HCT116 (cell line): ENCODE measurements around the gene DVL1. TPM values are rescaled to one million over a fixed set of nuclear protein-coding genes. Genes with fewer than 3 reads are reported as not detected.

Experiments used
- ATAC-seq: fragments of 200-7000 bp; cut with Tn5 transposase; 2 replicates; pipeline ENCODE4 v1.9.1; 2020; ENCODE audit warnings: mild to moderate bottlenecking, moderate library complexity
- BruUV-seq: library from RNA; stranded (reverse); fragments of 400-500 nt; replicated peaks from 2 replicates; lab custom pipeline; 2021; lab: Mats Ljungman, UMichigan
- CTCF ChIA-PET: fragments of 300-600 bp; sonication (Branson Sonifier 250); formaldehyde crosslinking; loops from one replicate; lab custom pipeline; 2021; ENCODE audit warnings: antibody characterized with exemption; lab: Charles Lee
- POLR2A ChIA-PET: fragments of 300-600, 350-600 bp; sonication (Branson Sonifier 250); formaldehyde crosslinking; loops from one replicate; lab custom pipeline; 2021; ENCODE audit warnings: antibody characterized with exemption; lab: Charles Lee
- RAD21 ChIA-PET, 2 experiments: fragments of 300-600 bp; sonication (Branson Sonifier 250); formaldehyde crosslinking; loops; one replicate each; lab custom pipeline; 2023; ENCODE audit warnings: low total read pairs in 2 of 2; ENCODE audit not compliant: uncharacterized antibody in 2 of 2, unreplicated experiment in 2 of 2, low non-redundant PET in 1 of 2; lab: Charles Lee
- DNase-seq: peaks from one replicate; pipeline ENCODE4 v3.0.0-alpha.2; 2010; ENCODE audit warnings: low read depth, low spot score
- H2AFZ ChIP-seq: fragments of 200-600 bp; shearing (Covaris generic), sonication (generic); 2 replicates; pipeline ENCODE4 v1.6.1; 2017; ENCODE audit warnings: low read depth, mixed run types, mixed read lengths, antibody characterized with exemption, low read length; ENCODE audit not compliant: poor library complexity, severe bottlenecking
- H3K27ac ChIP-seq: 2 replicates; pipeline ENCODE4 v1.5.1; 2012; ENCODE audit warnings: low read depth, low read length
- H3K27me3 ChIP-seq: fragments of 200-600 bp; sonication (generic); 2 replicates; pipeline ENCODE4 v1.6.1; 2016; ENCODE audit warnings: mixed run types, low read length, mixed read lengths; ENCODE audit not compliant: insufficient read depth
- H3K36me3 ChIP-seq, 2 experiments: fragments of 200-500 bp in 1 of 2; fragments of 200-600 bp in 1 of 2; sonication (Bioruptor generic) in 1 of 2; sonication (generic) in 1 of 2; 2 replicates each; pipeline versions ENCODE4 v1.5.1 to v1.6.1; 2014 to 2016; ENCODE audit warnings: low read length in 2 of 2, inconsistent platforms in 1 of 2, mixed read lengths in 1 of 2, mixed run types in 1 of 2; ENCODE audit not compliant: insufficient read depth in 2 of 2, control insufficient read depth in 1 of 2
- H3K4me1 ChIP-seq, 2 experiments: fragments of 200-600 bp in 1 of 2; sonication (generic) in 1 of 2; 2 replicates each; pipeline versions ENCODE4 v1.5.1 to v1.6.1; 2012 to 2017; ENCODE audit warnings: low read length in 2 of 2, inconsistent platforms in 1 of 2, mild to moderate bottlenecking in 1 of 2, mixed read lengths in 1 of 2, mixed run types in 1 of 2, moderate library complexity in 1 of 2; ENCODE audit not compliant: insufficient read depth in 2 of 2, control insufficient read depth in 1 of 2
- H3K4me2 ChIP-seq: fragments of 200-600 bp; sonication (generic); 2 replicates; pipeline ENCODE4 v1.6.1; 2017; ENCODE audit warnings: mixed run types, low read length, mixed read lengths
- H3K4me3 ChIP-seq, 2 experiments: fragments of 200-600 bp in 1 of 2; sonication (generic) in 1 of 2; replicated peaks in 1 of 2; 2 replicates each; pipeline ENCODE4 v1.5.1; 2011 to 2016; ENCODE audit warnings: low read length in 2 of 2, control low read depth in 1 of 2, low read depth in 1 of 2, mild to moderate bottlenecking in 1 of 2, mixed read lengths in 1 of 2, mixed run types in 1 of 2
- H3K79me2 ChIP-seq: fragments of 200-600 bp; sonication (generic); 2 replicates; pipeline ENCODE4 v1.6.1; 2017; ENCODE audit warnings: mild to moderate bottlenecking, mixed run types, low read length, moderate library complexity, mixed read lengths; ENCODE audit not compliant: insufficient read depth
- H3K9ac ChIP-seq: fragments of 200-600 bp; sonication (generic); 2 replicates; pipeline ENCODE4 v1.6.1; 2016; ENCODE audit warnings: low read length, mixed read lengths
- H3K9me2 ChIP-seq: fragments of 200-600 bp; sonication (generic), shearing (Covaris generic); 2 replicates; pipeline ENCODE4 v1.6.1; 2017; ENCODE audit warnings: mixed run types, mild to moderate bottlenecking, moderate library complexity; ENCODE audit not compliant: insufficient read depth
- H3K9me3 ChIP-seq, 2 experiments: fragments of 200-500 bp in 1 of 2; fragments of 200-600 bp in 1 of 2; sonication (Bioruptor generic) in 1 of 2; sonication (generic) in 1 of 2; 2 replicates each; pipeline ENCODE4 v1.6.1; 2014 to 2017; ENCODE audit warnings: low read length in 2 of 2, mixed read lengths in 2 of 2, inconsistent platforms in 1 of 2, low read depth in 1 of 2, mild to moderate bottlenecking in 1 of 2, mixed run types in 1 of 2, moderate library complexity in 1 of 2; ENCODE audit not compliant: control insufficient read depth in 1 of 2, insufficient read depth in 1 of 2
- H4K20me1 ChIP-seq: fragments of 200-600 bp; sonication (generic), shearing (Covaris generic); 2 replicates; pipeline ENCODE4 v1.6.1; 2017; ENCODE audit warnings: mixed run types, mild to moderate bottlenecking, moderate library complexity; ENCODE audit not compliant: insufficient read depth
- CBX3 ChIP-seq: IDR thresholded peaks from 2 replicates; pipeline ENCODE4 v1.6.1; 2012; ENCODE audit warnings: low read depth
- CTCF ChIP-seq, 3 experiments: fragments of 200-600 bp in 1 of 3; sonication (generic) in 1 of 3; IDR thresholded peaks in 2 of 3; conservative IDR thresholded peaks in 1 of 3; 2 replicates each; pipeline ENCODE4 v1.5.1; 2012 to 2017; ENCODE audit warnings: low read depth in 2 of 3, low read length in 2 of 3, antibody characterized with exemption in 1 of 3, borderline replicate concordance in 1 of 3, control low read depth in 1 of 3, mild to moderate bottlenecking in 1 of 3, mixed read lengths in 1 of 3, mixed run types in 1 of 3, moderate library complexity in 1 of 3; ENCODE audit not compliant: insufficient read depth in 1 of 3
- POLR2AphosphoS5 ChIP-seq: IDR thresholded peaks from 2 replicates; pipeline ENCODE4 v1.6.1; 2011; ENCODE audit warnings: mild to moderate bottlenecking, low read depth, low read length, moderate library complexity
- SIN3A ChIP-seq: IDR thresholded peaks from 2 replicates; pipeline ENCODE4 v1.6.1; 2012; ENCODE audit warnings: low read depth
- TCF7L2 ChIP-seq: IDR thresholded peaks from 2 replicates; pipeline ENCODE4 v1.7.0; 2011; ENCODE audit warnings: borderline replicate concordance, inconsistent platforms; ENCODE audit not compliant: insufficient read depth, insufficient read length; ENCODE audit errors: extremely low read depth
- ZBTB33 ChIP-seq: IDR thresholded peaks from 2 replicates; pipeline ENCODE4 v1.6.1; 2011; ENCODE audit warnings: mild to moderate bottlenecking, low read length, moderate library complexity; ENCODE audit not compliant: insufficient replicate concordance; ENCODE audit errors: extremely low read depth
- intact Hi-C: fragments of 100-400 bp; cut with micrococcal nuclease; formaldehyde crosslinking; loops from 2 replicates; pipeline ENCODE4 v1.10.0; 2022
- total RNA-seq: library from RNA; stranded (reverse); gene quantifications from one replicate; pipeline ENCODE4 v1.2.1, GENCODE V29; 2021; ENCODE audit not compliant: unreplicated experiment

The DVL1 gene
- total RNA-seq, 1 experiment from 2014 or later, result 160 TPM

DNA sequence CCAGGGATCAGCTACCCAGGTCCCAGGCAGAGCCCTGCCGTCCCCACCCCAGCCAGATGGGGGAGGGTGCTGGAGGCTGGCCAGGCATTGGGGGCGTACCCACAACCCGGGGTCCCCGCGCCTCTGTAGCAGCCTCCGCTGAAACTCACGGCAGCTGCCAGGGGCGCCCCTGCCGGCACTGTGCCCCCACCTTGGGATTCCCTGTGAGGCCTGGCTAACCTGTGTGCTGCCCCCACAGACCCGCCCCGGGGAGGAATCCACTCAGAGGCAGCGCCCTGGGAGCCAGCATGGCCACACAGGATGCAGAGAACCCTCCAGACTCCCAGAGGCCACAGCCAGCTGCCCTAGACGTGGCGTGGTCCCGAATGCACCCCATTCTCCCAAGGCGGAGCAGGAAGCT lies 3.8 kb downstream of the DVL1 start:
- Histone ChIP-seq H4K20me1 (no peaks in the 10 kb centered on the region), H3K27ac (peak overlapping the region; percentile 100), H3K4me3 (peak overlapping the region; percentile 45 to 55), H3K9ac (peak overlapping the region; percentile 76), H3K36me3 (peaks cover 2 to 17% of the 10 kb centered on the region in 2 experiments; a peak in 3 of 4 replicates), H3K4me2 (peak overlapping the region; percentile 96), H3K4me1 (peaks cover 41 to 56% of the 10 kb centered on the region in 2 experiments), H3K9me2 (no peaks in the 10 kb centered on the region), H3K79me2 (peaks cover 82% of the 10 kb centered on the region), H3K27me3 (no peaks in the 10 kb centered on the region), H2AFZ (no peak overlapping the region), H3K9me3 (no peaks in the 10 kb centered on the region)
- intact Hi-C loops, result loop anchor here (2.0 to 10.0 kb wide), 4 partner anchors 29 to 273 kb away; partner anchors contain the start of genes ACAP3, AURKAIP1, MIB2 and PUSL1
- TF ChIP-seq SIN3A (no peak), CTCF (IDR thresholded peaks at IDR 0.05 in 2 of 3, conservative IDR thresholded peaks at IDR 0.05 in 1 of 3; ENCODE audit: borderline replicate concordance in 1 of 3, insufficient read depth in 1 of 3, low read depth in 2 of 3, low read length in 2 of 3) (0 out of 6 replicates have a peak, but pooled peaks of 1 of the 3 experiments have one; percentile 6)
- BruUV-seq, result no TSS peak
- peak; percentile 8 for ATAC-seq
- DNase-seq, result no peak
- ChIA-PET POLR2A (no interaction called here), CTCF (interaction anchor here (1.3 kb wide), 1 partner anchor 30 kb away, joined by 3 read pairs; the partner anchor contains the start of gene AURKAIP1), RAD21 (no interaction called here)

- H3K9ac ChIP-seq, result peak overlapping the region; percentile 76
- POLR2A ChIA-PET, result no interaction called here
- DNase-seq (peak; percentile 95), ATAC-seq (peak; percentile 75)
- peak in 2 of 3 experiments; percentile 48 to 60; a peak in 4 of 6 replicates for TF ChIP-seq CTCF (IDR thresholded peaks at IDR 0.05 in 2 of 3, conservative IDR thresholded peaks at IDR 0.05 in 1 of 3; ENCODE audit: borderline replicate concordance in 1 of 3, insufficient read depth in 1 of 3, low read depth in 2 of 3, low read length in 2 of 3)
- peak; percentile 56 for TF ChIP-seq ZBTB33
- peak; percentile 80 for TF ChIP-seq POLR2AphosphoS5
- TF ChIP-seq TCF7L2, result peak; percentile 44
- no peak for TF ChIP-seq CBX3
- no peak for TF ChIP-seq SIN3A
- H3K79me2 ChIP-seq, result peaks cover 83% of the 10 kb centered on the region
- H3K4me3 ChIP-seq, result peak overlapping the region; percentile 45 to 55
- H3K9me3 ChIP-seq, result no peaks in the 10 kb centered on the region
- peaks cover 41 to 56% of the 10 kb centered on the region in 2 experiments for H3K4me1 ChIP-seq
- no TSS peak for BruUV-seq
- intact Hi-C loops, result loop anchor here (1.0 to 10.0 kb wide), 5 partner anchors 30 to 273 kb away; partner anchors contain the start of genes ACAP3, AURKAIP1, CCNL2 and MIB2
- H3K27me3 ChIP-seq, result no peaks in the 10 kb centered on the region
- H3K9me2 ChIP-seq, result no peaks in the 10 kb centered on the region
- peak overlapping the region; percentile 96 for H3K4me2 ChIP-seq
- CTCF ChIA-PET, result interaction anchor here (1.3 kb wide), 1 partner anchor 30 kb away, joined by 3 read pairs; the partner anchor contains the start of gene AURKAIP1
- H2AFZ ChIP-seq, result no peak overlapping the region
- H3K36me3 ChIP-seq, result peaks cover 2 to 22% of the 10 kb centered on the region in 2 experiments; a peak in 3 of 4 replicates
- H3K27ac ChIP-seq, result peak overlapping the region; percentile 100
- H4K20me1 ChIP-seq, result no peaks in the 10 kb centered on the region
- RAD21 ChIA-PET, result no interaction called here
Observed at GRCh38 chr1:1344655-1345361, 4.4 kb downstream of the DVL1 start.
